Measurements from ENCODE around the gene FLT3LG.
A peak's percentile ranks its signal among the peaks of the same experiment; 100 is the strongest.
"Not testable (repeated sequence)": the region's sequence is repeated elsewhere in the genome, so short reads cannot be mapped to it uniquely, and the experiment has no call there.

The FLT3LG gene

DNA sequence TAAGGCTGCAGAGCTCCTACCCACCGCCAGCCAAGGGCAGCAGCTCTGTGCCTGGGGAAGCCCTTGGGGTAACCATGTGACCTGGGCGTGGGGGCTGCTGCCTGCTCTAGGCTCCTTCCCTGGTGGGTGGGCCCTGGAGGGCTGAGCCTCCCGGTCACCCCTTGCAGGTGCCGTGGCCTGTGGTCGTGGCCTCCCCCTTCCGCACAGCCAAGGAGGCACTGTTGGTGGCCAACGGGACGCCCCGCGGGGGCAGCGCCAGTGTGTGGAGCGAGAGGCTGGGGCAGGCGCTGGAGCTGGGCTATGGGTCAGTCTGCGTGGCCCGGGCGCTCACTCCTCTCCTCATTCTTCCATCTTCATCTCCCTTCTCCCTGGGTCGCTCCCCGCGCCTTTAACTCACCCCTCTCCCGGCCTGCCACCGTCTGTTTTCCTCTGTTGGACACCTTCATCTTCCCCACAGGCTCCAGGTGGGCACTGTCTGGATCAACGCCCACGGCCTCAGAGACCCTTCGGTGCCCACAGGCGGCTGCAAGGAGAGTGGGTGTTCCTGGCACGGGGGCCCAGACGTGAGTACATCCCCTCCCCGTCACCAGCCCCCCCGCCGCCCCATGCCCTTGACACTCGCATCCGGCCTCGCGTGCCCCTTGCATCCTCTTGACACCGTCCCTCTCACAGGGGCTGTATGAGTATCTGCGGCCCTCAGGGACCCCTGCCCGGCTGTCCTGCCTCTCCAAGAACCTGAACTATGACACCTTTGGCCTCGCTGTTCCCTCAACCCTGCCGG, 9.9 kb upstream of the FLT3LG start:
- no peak for DNase-seq

DNA sequence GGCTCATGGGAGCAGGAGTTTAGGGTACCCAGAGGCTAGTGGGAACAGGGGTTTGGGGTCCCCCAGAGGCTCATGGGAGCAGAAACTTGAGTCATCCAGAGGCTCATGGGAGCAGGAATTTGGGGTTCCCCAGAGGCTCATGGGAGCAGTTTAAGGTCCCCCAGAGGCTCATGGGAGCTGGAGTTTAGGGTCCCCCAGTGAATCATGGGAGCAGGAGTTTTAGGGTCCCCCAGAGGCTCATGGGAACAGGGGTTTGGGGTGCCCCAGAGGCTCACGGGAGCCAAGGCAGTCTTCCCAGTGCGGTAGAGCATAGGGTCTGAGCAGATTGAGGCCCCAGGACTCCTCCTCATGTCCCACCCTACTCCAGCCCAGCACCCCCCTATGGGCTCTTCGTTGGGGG, 8.6 kb upstream of the FLT3LG start:
- no peak for DNase-seq

DNA sequence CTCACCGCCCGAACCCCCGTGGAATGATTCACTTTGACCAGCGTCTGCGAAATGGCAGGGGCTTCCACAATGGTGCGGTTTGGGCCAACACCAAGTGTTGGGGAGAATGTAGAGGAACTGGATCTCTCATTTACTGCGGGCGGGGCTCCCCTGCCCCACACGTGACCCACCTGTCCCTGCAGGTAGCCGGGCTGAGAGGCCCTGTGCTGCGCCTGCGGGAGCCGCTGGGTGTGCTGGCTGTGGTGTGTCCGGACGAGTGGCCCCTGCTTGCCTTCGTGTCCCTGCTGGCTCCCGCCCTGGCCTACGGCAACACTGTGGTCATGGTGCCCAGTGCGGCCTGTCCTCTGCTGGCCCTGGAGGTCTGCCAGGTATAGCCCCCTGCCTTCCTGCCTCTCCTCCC, 5.8 kb upstream of the FLT3LG start:
- no peak for DNase-seq

DNA sequence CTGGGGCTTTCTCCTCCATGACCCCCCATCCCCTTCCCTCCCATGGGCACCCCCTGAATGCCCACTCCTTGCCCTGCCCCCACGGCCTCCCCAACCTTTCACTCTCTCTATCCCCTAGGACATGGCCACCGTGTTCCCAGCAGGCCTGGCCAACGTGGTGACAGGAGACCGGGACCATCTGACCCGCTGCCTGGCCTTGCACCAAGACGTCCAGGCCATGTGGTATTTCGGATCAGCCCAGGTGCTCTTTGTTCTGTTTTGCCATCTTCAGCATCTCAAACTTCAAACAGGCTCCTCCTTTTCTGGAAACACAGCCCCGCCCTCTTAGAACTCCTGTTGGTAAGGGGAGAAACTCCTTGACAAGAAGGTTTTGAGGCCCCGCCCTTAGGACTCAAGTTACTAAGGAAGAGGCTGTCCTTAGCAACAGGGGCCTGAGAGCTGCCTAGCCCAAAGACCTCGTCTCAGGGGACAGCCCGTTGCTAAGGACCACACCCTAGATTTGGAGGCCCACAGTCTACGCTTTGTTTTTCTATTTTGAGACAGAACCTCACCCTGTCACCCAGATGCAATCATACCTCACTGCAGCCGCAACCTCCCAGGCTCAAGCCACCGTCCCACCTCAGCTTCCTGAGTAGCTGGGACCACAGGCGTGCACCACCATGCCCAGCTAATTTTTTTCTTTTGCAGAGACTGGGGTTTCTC, 5.1 kb upstream of the FLT3LG start:
- DNase-seq, result no peak

DNA sequence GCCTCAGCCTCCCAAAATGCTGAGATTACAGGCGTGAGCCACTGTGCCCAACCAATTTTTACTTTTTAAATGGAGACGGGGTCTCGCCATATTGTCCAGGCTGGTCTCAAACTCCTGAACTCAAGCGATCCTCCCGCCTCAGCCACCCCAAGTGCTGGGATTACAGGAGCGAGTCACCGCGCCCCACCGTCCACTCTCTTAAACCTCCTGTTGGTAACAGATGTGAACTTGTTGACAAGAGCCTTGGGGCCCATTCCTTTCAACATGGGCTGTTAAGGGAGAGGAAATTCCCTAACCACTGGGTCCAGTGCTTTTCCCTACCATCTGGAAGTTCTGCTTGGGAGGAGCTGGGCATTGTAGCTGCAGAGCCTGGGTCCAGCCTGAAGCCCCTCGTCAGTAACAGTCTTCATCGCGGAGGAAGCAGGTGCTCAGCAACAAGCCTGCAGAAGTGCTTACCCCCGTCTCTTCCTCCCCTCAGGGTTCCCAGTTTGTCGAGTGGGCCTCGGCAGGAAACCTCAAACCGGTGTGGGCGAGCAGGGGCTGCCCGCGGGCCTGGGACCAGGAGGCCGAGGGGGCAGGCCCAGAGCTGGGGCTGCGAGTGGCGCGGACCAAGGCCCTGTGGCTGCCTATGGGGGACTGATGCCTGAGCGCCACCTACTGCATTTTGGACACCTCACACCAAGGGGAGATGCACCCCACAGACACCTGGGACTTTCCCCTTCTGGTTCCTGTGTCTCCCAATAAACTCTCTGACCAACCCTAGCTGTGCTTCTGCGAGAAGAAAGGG, 4.0 kb upstream of the FLT3LG start:
- no peak for DNase-seq

DNA sequence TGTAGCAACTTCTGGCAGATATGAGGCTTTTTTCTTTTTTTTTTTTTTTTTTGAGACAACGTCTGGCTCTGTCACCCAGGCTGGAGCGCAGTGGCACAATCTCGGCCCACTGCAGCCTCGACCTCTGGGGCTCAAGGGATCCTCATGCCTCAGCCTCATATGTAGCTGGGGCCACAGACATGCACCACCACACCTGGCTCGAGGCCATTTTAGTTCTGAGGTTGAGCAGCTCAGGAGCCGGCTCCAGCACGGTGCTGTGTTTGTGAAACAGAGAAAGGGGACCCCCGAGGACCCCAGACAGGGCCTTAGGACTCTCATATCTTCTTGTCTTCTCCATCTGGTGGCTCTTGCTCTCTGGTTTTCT, 3.4 kb upstream of the FLT3LG start:
- no peak for DNase-seq

DNA sequence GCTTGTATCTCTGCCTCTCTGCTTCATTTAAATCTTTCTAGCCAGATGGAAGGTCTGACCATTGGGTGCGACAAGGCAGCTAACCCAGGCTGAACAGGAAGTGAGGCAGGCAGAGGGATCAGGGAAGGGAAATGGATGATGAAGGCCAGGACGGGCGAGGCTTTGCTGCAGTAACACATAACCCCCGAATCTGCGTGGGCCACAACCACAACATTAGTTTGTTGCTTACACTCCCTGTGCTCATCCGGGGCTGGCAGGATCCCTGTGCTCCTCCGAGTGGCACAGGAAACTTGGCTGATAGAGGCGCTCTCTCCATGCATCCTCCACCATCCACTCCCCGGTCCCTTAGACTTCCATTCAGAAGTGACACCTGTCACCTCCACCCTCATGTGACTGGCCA, 1.1 kb upstream of the FLT3LG start:
- peak; percentile 16 for DNase-seq

DNA sequence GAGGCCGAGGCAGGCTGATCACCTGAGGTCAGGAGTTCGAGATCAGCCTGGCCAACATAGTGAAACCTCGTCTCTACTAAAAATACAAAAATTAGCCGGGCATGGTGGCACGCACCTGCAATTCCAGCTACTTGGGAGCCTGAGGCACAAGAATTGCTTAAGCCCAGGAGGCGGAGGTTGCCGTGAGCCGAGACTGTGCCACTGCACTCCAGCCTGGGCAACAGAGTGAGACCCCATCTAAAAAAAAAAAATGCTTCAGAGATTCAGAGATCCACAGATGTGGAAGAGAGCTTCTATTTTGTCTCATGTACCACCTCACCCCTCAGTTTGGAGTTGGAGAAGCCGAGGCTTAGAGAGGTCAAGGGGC, 531 bp upstream of the FLT3LG start:
- DNase-seq, result not testable (repeated sequence)

DNA sequence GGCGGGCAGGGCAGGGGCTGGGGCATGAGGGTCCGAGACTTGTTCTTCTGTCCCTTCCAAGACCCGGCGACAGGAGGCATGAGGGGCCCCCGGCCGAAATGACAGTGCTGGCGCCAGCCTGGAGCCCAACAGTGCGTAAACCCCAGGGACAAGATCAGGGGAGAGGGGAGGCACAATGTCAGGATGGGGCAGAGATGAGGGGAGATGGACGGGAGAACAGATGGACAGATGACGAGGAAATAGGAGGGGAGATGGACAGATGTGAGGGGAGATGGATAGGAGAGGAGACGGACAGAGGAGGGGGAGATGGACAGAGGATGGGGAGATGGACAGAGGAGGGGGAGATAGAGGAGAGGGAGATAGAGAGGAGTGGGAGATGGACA, 518 bp downstream of the FLT3LG start:
- DNase-seq, result no peak

DNA sequence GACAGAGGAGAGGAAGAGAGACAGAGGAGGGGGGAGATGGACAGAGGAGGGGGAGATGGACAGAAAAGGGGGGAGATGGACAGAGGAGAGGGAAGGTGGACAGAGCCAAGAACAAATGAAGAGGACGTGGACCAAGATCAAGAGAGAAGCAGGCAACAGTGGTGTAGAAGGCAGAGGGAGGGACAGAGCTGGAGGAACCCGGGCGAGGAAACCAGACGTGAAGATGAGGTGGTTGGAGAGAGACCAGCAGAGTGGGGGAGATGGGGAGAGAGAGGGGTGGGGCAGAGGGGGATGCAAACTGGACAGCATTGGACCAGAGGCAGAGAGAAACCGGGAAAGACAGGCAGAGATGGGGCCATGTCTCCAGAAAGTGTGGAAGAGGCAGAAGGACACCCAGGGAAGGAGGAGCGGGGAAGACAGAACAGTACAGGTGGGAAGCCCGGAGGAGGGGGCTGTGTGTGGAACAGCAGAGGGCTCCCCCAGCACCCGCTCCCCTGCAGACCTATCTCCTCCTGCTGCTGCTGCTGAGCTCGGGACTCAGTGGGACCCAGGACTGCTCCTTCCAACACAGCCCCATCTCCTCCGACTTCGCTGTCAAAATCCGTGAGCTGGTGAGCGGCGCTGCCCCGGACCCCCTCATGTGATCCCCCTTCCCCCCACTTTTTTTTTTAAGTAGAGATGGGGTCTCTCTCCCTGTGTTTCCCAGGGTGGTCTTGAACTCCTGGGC, 1.3 kb downstream of the FLT3LG start:
- no peak for DNase-seq

DNA sequence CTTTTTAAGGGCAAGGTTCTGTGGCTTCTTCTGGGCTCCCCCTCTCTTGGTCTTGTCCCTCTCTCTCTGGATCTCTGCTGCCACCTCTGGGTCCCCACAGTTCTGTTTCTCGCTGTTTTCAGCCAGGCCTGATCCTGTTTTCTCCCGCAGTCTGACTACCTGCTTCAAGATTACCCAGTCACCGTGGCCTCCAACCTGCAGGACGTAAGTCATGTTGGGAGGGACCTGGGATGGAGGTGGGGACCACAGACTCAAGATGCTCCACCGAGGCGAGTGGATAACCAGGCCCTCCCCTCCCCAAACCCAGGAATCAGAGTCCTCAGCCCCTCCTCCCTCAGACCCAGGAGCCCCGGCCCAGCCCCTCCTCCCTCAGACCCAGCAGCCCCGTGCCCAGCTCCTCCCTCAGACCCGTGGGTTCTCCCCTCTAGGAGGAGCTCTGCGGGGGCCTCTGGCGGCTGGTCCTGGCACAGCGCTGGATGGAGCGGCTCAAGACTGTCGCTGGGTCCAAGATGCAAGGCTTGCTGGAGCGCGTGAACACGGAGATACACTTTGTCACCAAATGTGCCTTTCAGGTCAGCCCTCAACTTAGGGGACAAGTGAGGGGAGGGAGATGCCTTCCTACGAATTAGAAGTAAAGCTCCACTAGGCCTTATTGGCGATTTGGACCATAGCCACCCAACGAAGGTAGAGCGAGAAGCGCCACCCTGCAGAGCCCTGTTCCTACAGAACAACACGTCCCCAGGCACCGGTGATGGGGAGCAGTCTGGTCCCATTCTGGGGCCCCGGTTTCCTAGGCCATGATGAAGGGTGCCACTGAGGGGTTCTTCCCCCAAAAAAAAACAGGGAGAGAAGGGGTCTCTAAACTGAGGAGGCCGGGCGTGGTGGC, 2.2 kb downstream of the FLT3LG start:
- peak; percentile 76 for DNase-seq

DNA sequence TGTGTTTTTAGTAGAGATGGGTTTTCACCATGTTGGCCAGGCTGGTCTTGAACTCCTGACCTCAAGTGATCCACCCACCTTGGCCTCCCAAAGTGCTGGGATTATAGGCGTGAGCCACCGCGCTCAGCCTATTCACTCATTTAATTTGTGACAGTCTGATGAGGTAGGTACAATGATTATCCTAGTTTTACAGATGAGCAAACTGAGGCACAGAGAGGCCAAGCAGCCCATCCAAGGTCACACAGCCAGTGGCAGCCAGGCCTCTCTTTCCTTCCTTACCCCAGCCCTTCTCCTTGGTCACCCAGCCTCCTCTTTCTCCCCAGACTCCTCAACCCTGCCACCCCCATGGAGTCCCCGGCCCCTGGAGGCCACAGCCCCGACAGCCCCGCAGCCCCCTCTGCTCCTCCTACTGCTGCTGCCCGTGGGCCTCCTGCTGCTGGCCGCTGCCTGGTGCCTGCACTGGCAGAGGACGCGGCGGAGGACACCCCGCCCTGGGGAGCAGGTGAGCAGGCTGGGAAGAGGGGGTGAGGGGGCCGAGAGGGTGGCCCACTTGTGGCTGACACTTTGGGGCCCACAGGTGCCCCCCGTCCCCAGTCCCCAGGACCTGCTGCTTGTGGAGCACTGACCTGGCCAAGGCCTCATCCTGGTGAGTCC, 6.1 kb downstream of the FLT3LG start:
- no peak for DNase-seq

DNA sequence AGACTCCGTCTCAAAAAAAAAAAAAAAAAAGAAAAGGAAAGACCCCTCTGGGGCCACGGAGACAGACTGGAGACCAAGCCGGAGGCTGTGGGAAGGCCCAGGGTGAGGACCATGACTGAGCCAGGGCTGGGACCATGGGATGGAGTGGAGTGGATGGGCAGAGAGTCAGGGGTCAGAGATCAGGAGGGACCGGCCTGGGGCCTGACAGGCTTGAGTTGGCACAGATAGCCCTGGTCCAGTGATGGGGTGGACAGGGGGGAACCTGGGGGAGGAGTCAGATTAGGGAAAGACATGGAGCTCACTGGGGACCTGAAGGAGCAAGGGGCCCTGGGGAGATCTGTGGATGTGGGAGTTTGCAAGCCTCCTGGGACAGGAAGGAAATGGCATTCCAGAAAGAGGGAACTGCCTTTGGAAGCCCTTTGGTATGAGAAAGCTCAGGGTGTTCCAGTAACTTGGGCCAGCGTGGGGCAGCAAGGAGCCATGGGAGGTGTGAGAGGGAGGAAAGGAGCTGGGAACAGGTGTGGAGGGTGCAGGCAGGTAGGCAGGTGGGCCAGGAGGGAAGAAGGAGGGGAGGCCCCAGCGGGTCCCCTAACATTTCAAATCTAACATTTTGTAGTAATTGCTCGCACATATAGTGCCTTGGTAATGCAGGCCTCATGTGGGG, 7.1 kb downstream of the FLT3LG start:
- DNase-seq, result no peak

DNA sequence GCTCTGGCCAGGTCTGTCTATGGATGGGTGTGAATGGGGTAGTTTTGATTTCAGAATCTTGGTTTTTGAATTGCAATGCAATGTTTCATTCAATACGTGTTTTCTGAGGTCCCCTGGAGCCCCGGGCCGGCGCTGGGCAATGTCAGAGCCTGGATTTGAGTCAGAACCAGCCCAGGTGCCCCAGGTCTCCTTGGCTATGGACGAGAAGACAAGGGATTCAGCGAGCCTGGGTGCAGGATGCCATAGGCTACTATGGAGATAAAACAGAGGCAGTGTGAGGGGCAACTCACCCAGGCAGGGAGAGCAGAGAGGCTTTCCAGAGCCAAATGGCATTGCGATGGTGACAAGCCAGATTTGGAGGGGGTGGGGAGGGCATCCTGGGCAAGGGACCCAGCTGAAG, 12.2 kb downstream of the FLT3LG start:
- no peak for DNase-seq

DNA sequence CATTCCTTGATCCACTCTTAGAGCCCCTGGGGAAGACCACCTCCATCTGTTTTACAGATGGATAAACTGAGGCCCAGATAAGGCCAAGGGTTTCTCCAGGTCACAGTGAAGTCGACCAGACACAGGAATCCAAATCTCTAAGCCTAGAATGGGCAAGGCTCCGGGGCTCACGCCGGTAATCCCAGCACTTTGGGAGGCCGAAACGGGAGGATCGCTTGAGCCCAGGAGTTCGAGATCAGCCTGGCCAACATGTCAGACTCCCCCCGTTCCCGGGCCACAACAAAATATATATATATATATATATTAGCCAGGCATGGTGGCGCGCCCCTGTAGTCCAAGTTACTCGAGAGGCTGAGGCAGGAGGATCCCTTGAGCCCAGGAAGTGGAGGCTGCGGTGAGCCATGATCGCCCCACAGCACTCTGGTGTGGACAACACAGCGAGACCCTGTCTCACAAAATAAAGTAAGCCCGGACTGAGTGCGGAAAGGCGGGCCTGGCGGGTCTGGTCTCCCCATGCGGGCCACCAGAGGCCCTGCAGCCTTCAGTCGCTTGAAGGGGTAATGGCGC, 12.8 kb downstream of the FLT3LG start:
- DNase-seq, result no peak

DNA sequence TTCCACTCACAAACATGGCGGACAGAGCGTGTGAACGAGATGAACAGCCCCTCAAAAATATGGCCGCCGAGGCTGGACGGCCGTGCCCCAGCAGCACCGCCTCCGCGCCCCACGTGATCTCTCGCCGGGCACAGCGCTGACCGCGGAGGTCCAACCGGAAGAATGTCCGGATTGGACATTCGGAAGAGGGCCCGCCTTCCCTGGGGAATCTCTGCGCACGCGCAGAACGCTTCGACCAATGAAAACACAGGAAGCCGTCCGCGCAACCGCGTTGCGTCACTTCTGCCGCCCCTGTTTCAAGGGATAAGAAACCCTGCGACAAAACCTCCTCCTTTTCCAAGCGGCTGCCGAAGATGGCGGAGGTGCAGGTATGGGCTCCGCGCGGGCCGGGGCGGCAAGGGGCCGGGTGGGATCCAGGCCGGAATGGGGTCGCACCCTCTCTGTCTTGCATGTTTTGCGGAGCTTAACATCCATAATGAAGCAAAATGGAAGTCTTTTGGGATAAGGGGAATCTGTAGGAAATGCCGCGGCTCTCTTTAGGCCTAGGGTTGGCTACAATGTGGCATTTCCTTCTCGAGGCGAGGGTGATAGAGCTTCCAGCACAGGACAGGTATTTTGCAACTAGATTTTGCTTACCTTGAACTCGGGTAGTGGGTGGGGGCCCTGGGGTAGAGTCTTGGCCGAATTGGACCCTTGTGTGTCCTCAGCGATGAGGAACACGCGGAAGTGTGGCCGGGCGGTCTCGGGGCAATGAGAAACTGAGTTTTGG, 13.4 kb downstream of the FLT3LG start, which contains the start of gene RPL13A:
TSS of gene RPL13A (plus strand) at position 332 of the 769 bp plus-strand sequence. CDS start at position 354, 22 bp downstream.
- peak; percentile 99 for DNase-seq

DNA sequence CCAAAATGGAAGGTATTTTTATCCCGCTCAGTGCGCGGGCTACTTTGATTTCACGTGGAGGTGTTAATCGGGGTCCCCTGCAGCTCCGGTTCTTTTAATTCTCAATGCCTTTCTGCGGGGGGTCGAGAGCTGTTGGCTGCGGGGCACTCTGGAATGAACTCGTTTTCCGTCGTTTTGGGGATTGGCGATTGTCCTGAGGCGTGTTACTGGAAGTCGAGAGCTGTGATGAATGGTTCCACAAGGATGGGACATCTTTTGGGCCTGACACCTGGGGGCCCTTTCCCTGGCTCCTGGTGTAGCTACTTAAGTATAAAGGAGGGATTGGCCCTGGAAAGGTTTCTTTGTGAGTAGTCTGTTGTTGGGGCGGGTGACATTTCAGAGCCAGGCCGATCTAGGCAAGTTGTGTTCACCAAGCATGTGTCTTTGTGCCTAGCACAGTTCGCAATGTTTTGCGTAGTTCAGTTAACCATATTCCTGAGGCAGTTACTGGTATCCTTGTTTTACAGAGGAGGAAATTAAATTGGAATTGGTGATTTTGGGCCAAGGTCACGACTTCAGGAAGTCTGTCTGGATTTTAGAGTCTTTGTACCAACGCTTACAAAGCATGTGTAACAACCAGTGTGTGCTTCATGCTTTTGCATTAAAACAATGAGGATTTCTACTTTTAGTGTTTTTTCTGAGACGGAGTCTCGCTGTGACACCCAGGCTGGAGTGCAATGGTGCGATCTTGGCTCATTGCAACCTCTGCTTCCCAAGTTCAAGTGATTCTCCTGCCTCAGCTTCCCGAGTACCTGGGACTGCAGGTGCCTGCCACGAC, 14.2 kb downstream of the FLT3LG start:
- DNase-seq, result peak; percentile 30

DNA sequence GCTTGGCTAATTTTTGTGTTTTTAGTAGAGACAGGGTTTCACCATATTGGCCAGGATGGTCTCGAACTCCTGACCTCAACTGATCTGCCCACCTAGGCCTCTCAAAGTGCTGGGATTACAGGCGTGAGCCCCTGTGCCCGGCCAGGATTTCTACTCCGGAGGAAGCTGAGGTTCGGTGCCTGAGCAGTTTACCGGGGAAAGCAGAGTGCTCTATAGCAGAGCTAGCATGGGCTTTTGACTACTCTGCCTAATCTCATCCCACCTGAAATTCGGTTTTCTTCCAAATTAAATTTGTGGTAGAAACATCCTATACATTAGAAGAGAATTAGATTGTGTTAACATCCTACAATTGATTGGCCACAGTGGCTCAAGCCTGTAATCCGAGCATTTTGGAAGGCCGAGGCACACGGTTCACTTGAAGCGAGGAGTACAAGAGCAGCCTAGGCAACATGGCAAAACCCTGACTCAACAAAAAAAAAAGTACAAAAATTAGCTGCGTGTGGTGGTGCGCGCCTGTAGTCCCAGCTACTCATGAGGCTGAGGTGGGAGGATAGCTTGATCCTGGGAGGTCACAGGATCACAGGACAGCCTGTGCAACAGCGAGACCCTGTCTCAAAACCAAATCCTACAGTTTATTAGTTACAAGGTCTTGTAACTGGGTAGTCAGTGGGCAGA, 15.0 kb downstream of the FLT3LG start:
- peak; percentile 38 for DNase-seq
